IPS-15b (cell line): ENCODE results near the gene UROC1.

ENCODE experiments used
- H3K27me3 ChIP-seq: one replicate; pipeline ENCODE4 v1.6.1; 2013; ENCODE audit warnings: low read length; ENCODE audit not compliant: control insufficient read depth, insufficient read depth
- H3K36me3 ChIP-seq: one replicate; pipeline ENCODE4 v1.6.1; 2013; ENCODE audit warnings: low read length; ENCODE audit not compliant: control insufficient read depth, insufficient read depth
- H3K4me1 ChIP-seq: one replicate; pipeline ENCODE4 v1.6.1; 2013; ENCODE audit warnings: mild to moderate bottlenecking, low read length; ENCODE audit not compliant: control insufficient read depth, insufficient read depth
- H3K4me3 ChIP-seq: one replicate; pipeline ENCODE4 v1.5.1; 2013; ENCODE audit warnings: low read depth, low read length
- H3K9ac ChIP-seq: one replicate; pipeline ENCODE4 v1.6.1; 2013; ENCODE audit warnings: low read depth, mild to moderate bottlenecking, low read length
- H3K9me3 ChIP-seq: one replicate; pipeline ENCODE4 v1.6.1; 2013; ENCODE audit warnings: mild to moderate bottlenecking, low read length; ENCODE audit not compliant: control insufficient read depth, insufficient read depth

The UROC1 gene

GRCh38 chr3:126445506-126445905 lies 72.1 kb downstream of the UROC1 start:
- no peaks in the 10 kb centered on the region for H3K9me3 ChIP-seq
- H3K4me1 ChIP-seq, result no peaks in the 10 kb centered on the region
- H3K9ac ChIP-seq, result no peak overlapping the region
- no peaks in the 10 kb centered on the region for H3K27me3 ChIP-seq
- peaks cover 14% of the 10 kb centered on the region for H3K36me3 ChIP-seq
- H3K4me3 ChIP-seq, result no peak overlapping the region

- H3K36me3 ChIP-seq, result no peaks in the 10 kb centered on the region
- no peak overlapping the region for H3K4me3 ChIP-seq
- no peak overlapping the region for H3K9ac ChIP-seq
- no peaks in the 10 kb centered on the region for H3K9me3 ChIP-seq
- H3K4me1 ChIP-seq, result no peaks in the 10 kb centered on the region
- H3K27me3 ChIP-seq, result no peaks in the 10 kb centered on the region
Observed at GRCh38 chr3:126442856-126443242, 74.7 kb downstream of the UROC1 start.

GRCh38 chr3:126442094-126442855 lies 75.3 kb downstream of the UROC1 start:
- no peaks in the 10 kb centered on the region for H3K27me3 ChIP-seq
- H3K36me3 ChIP-seq, result no peaks in the 10 kb centered on the region
- no peaks in the 10 kb centered on the region for H3K9me3 ChIP-seq
- H3K4me3 ChIP-seq, result no peak overlapping the region
- no peak overlapping the region for H3K9ac ChIP-seq
- no peaks in the 10 kb centered on the region for H3K4me1 ChIP-seq

- Histone ChIP-seq H3K27me3 (no peaks in the 10 kb centered on the region), H3K9me3 (no peaks in the 10 kb centered on the region), H3K36me3 (peaks cover 8% of the 10 kb centered on the region), H3K9ac (no peak overlapping the region), H3K4me3 (no peak overlapping the region), H3K4me1 (no peaks in the 10 kb centered on the region)
Observed at GRCh38 chr3:126441256-126441880, 76.2 kb downstream of the UROC1 start.

DNA sequence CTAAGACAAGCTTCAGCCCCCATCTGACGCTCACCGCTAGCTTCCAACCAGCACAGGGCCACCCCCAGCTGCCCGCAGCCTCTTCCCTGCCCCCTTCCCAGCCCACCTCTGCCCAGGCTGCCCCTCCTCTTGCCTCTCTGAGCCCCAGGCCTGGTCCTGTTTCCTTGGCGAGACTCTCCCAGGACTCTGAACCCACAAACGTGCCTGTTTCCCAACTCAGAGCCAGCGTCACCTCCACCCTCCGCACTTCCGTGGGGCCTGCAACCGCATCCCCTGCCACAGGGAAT lies 76.9 kb downstream of the UROC1 start:
- Histone ChIP-seq H3K36me3 (peaks cover 13% of the 10 kb centered on the region), H3K9me3 (no peaks in the 10 kb centered on the region), H3K9ac (no peak overlapping the region), H3K4me1 (no peaks in the 10 kb centered on the region), H3K4me3 (no peak overlapping the region), H3K27me3 (no peaks in the 10 kb centered on the region)

- H3K27me3 ChIP-seq, result no peaks in the 10 kb centered on the region
- H3K36me3 ChIP-seq, result peaks cover 13% of the 10 kb centered on the region
- no peak overlapping the region for H3K9ac ChIP-seq
- H3K9me3 ChIP-seq, result no peaks in the 10 kb centered on the region
- no peak overlapping the region for H3K4me3 ChIP-seq
- no peaks in the 10 kb centered on the region for H3K4me1 ChIP-seq
Observed at GRCh38 chr3:126439968-126440708, 77.4 kb downstream of the UROC1 start.

DNA sequence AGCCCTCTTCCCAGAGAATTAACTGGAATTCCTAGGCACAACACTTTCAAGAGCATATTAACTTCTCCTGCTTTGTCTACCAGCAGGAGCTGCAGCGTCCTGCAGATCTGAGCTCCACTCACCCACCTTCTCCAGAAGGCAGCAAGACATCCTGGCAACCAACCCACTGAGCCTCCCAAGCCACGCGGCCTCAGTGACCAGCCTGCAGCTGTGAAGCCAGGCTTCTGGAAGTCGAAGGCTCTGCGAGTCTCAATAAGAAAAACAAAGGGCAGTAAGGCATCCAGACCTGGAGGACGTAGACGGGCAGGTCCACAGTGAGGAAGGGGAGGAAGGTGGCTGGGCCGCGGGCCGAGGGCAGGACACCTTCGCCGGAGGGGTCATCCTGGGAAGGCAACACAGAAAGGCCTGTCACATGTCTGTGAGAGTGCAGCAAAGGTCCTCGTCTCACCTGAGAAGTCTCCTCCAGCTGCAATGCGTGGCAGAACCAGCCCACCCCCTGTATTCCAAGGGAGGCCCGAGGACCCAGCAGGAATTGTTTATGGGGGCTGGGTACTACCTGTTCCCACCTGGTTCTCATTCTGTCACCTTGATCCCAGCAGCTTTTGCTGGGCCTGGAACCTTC lies 78.1 kb downstream of the UROC1 start:
- no peak overlapping the region for H3K4me3 ChIP-seq
- no peak overlapping the region for H3K9ac ChIP-seq
- peaks cover 13% of the 10 kb centered on the region for H3K36me3 ChIP-seq
- no peaks in the 10 kb centered on the region for H3K27me3 ChIP-seq
- H3K9me3 ChIP-seq, result no peaks in the 10 kb centered on the region
- H3K4me1 ChIP-seq, result no peaks in the 10 kb centered on the region

GRCh38 chr3:126438746-126439145 lies 78.8 kb downstream of the UROC1 start:
- Histone ChIP-seq H3K27me3 (no peaks in the 10 kb centered on the region), H3K4me3 (no peak overlapping the region), H3K9ac (no peak overlapping the region), H3K9me3 (no peaks in the 10 kb centered on the region), H3K36me3 (peaks cover 13% of the 10 kb centered on the region), H3K4me1 (no peaks in the 10 kb centered on the region)

DNA sequence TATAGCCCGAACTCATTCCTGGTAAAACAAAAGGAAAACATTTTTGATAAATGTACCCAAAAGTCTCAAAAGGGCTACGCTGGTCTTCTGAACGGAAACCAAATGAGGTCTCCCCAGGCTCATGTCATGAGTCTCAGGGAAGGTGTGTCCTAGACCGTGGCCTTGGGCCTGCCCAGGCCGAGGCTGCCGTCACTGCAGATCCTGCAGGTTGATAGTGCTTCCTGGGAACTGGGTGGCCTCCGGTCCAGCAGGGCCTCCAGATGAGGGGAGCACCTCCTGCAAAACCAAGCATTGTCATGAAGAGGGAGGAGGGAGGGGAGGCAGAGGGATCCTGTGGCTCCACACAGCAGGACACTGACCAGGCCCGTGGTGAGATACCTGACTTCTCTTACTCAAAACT lies 79.4 kb downstream of the UROC1 start:
- Histone ChIP-seq H3K27me3 (no peaks in the 10 kb centered on the region), H3K4me1 (no peaks in the 10 kb centered on the region), H3K36me3 (peaks cover 13% of the 10 kb centered on the region), H3K9ac (no peak overlapping the region), H3K9me3 (no peaks in the 10 kb centered on the region), H3K4me3 (no peak overlapping the region)

DNA sequence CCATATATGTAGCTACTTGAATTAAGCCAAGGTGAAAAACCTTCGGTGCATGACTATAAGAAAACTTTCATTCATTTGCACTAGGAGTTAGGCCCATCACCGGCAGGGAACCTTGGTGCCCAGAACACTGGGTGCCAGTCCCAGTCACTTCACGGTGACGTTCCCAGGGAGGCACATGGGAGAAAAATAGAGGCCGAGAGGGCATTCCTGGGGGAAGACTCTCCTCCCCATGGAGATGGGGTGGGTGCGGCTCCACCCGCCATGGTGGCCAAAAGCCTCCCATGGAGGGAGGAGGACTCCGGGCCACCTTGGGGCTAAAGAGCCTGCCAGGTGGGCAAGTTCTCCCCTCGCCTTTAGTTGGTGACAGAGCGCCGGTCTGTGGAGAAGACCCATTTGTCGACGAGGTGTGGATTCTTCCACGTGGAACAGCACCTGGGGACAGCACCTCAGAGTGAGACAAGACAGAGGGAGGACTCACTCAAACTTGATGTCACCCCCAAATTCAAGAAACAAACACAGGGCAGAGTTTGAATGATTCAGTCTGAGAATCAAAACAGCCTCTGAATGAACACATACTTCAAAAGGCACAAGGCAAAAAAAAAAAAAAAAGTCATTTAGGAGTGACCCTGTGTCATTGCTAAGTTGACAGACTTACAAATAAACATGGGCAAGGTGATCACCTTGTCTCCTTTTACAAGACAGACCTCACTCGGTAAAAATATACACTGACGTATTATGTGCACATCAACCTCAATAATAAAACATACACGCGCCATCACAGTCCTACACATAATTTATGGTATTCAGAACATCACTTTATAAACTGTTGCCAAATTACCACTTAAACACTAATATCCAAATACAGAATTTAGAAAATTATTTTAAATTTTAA lies 80.5 kb downstream of the UROC1 start:
- Histone ChIP-seq H3K9ac (no peak overlapping the region), H3K36me3 (peaks cover 13% of the 10 kb centered on the region), H3K27me3 (no peaks in the 10 kb centered on the region), H3K9me3 (no peaks in the 10 kb centered on the region), H3K4me1 (no peaks in the 10 kb centered on the region), H3K4me3 (no peak overlapping the region)
